Caco-2 (cell line): ENCODE measurements around the gene FURIN. TPM values are rescaled to one million over a fixed set of nuclear protein-coding genes. Genes with fewer than 3 reads are reported as not detected.

Experiments
- BruUV-seq: library from RNA; stranded (reverse); fragments of 400-500 nt; replicated peaks from 2 replicates; lab custom pipeline; 2021; lab: Mats Ljungman, UMichigan
- CTCF ChIA-PET: fragments of 300-600 bp; sonication (Branson Sonifier 250); formaldehyde crosslinking; loops from one replicate; lab custom pipeline; 2022; ENCODE audit warnings: antibody characterized with exemption; lab: Charles Lee
- POLR2A ChIA-PET: fragments of 300-600 bp; sonication (Branson Sonifier 250); formaldehyde crosslinking; loops from one replicate; lab custom pipeline; 2022; ENCODE audit warnings: antibody characterized with exemption; lab: Charles Lee
- DNase-seq, 2 experiments: peaks; one replicate each; pipeline versions ENCODE4 v3.0.0 to v3.0.0-alpha.2; 2020 to 2022
- H3K27me3 ChIP-seq: replicated peaks from 2 replicates; pipeline ENCODE4 v1.6.0; 2011; ENCODE audit warnings: low read length; ENCODE audit not compliant: control insufficient read depth, insufficient read depth
- H3K36me3 ChIP-seq: 2 replicates; pipeline ENCODE4 v1.5.1; 2011; ENCODE audit warnings: low read length; ENCODE audit not compliant: control insufficient read depth, insufficient read depth
- H3K4me1 ChIP-seq: fragments of 250-450 bp; sonication (Bioruptor Pico); 2 replicates; pipeline ENCODE4 v1.5.1; 2020; ENCODE audit warnings: mild to moderate bottlenecking
- H3K4me3 ChIP-seq: 2 replicates; pipeline ENCODE4 v1.5.1; 2011; ENCODE audit warnings: low read depth, mild to moderate bottlenecking, control low read depth, low read length
- H3K9me3 ChIP-seq: fragments of 250-450 bp; sonication (Bioruptor Pico); 2 replicates; pipeline ENCODE4 v1.5.1; 2020; ENCODE audit warnings: mild to moderate bottlenecking, moderate library complexity
- H3K27ac Mint-ChIP-seq: one replicate; pipeline ENCODE4 v1.8.0; 2022; ENCODE audit warnings: mixed read lengths; ENCODE audit not compliant: unreplicated experiment
- H3K27me3 Mint-ChIP-seq: one replicate; pipeline ENCODE4 v1.8.0; 2022; ENCODE audit warnings: mixed read lengths; ENCODE audit not compliant: insufficient read depth, unreplicated experiment
- H3K36me3 Mint-ChIP-seq: one replicate; pipeline ENCODE4 v1.8.0; 2022; ENCODE audit warnings: mild to moderate bottlenecking, mixed read lengths; ENCODE audit not compliant: insufficient read depth, unreplicated experiment
- H3K4me1 Mint-ChIP-seq: one replicate; pipeline ENCODE4 v1.8.0; 2022; ENCODE audit warnings: low read depth, mixed read lengths; ENCODE audit not compliant: unreplicated experiment
- H3K4me3 Mint-ChIP-seq: one replicate; pipeline ENCODE4 v1.8.0; 2022; ENCODE audit warnings: mild to moderate bottlenecking, moderate library complexity, mixed read lengths; ENCODE audit not compliant: unreplicated experiment
- H3K9me3 Mint-ChIP-seq: one replicate; pipeline ENCODE4 v1.8.0; 2022; ENCODE audit warnings: mixed read lengths; ENCODE audit not compliant: unreplicated experiment
- CTCF ChIP-seq, 2 experiments: fragments of 200-600 bp in 1 of 2; IDR thresholded peaks; 1 replicate in 1 of 2; 2 replicates in 1 of 2; pipeline versions ENCODE4 v1.5.1 to v1.8.0; 2011 to 2022; ENCODE audit warnings: antibody characterized with exemption in 1 of 2, control low read depth in 1 of 2, inconsistent platforms in 1 of 2, low read depth in 1 of 2, low read length in 1 of 2, mild to moderate bottlenecking in 1 of 2, moderate library complexity in 1 of 2; ENCODE audit not compliant: insufficient read depth in 1 of 2, severe bottlenecking in 1 of 2, unreplicated experiment in 1 of 2
- intact Hi-C: fragments of 100-400 bp; cut with micrococcal nuclease; formaldehyde crosslinking; loops from one replicate; pipeline ENCODE4 v1.10.0; 2022; ENCODE audit not compliant: unreplicated experiment
- total RNA-seq: library from RNA; stranded (reverse); gene quantifications from 2 replicates; pipeline ENCODE4 v1.2.3, GENCODE V29; 2022

FURIN gene
- total RNA-seq, 1 experiment from 2014 or later, result 43.0 TPM

- no peaks in the 10 kb centered on the region for H3K36me3 ChIP-seq
- no peaks in the 10 kb centered on the region for H3K9me3 Mint-ChIP-seq
- no peaks in the 10 kb centered on the region for H3K4me1 ChIP-seq
- H3K4me3 Mint-ChIP-seq, result no peak overlapping the region
- H3K4me1 Mint-ChIP-seq, result no peaks in the 10 kb centered on the region
- H3K27me3 ChIP-seq, result no peaks in the 10 kb centered on the region
- POLR2A ChIA-PET, result no interaction called here
- BruUV-seq, result no TSS peak
- H3K27ac Mint-ChIP-seq, result no peak overlapping the region
- intact Hi-C loops, result no loop called here
- no peaks in the 10 kb centered on the region for H3K9me3 ChIP-seq
- DNase-seq, result no peak
- no peak for TF ChIP-seq CTCF (IDR thresholded peaks at IDR 0.05; ENCODE audit: insufficient read depth in 1 of 2, low read depth in 1 of 2, low read length in 1 of 2, severe bottlenecking in 1 of 2, unreplicated experiment in 1 of 2)
- H3K27me3 Mint-ChIP-seq, result no peaks in the 10 kb centered on the region
- CTCF ChIA-PET, result no interaction called here
- H3K36me3 Mint-ChIP-seq, result no peaks in the 10 kb centered on the region
- H3K4me3 ChIP-seq, result no peak overlapping the region
Measured at GRCh38 chr15:90891346-90891949, 23.1 kb downstream of the FURIN start.

GRCh38 chr15:90892023-90892422, 23.6 kb downstream of the FURIN start:
- Histone ChIP-seq H3K9me3 (no peaks in the 10 kb centered on the region), H3K4me1 (no peaks in the 10 kb centered on the region), H3K4me3 (no peak overlapping the region), H3K36me3 (no peaks in the 10 kb centered on the region), H3K27me3 (no peaks in the 10 kb centered on the region)
- Mint-ChIP-seq H3K27me3 (no peaks in the 10 kb centered on the region), H3K4me3 (no peak overlapping the region), H3K27ac (no peak overlapping the region), H3K36me3 (no peaks in the 10 kb centered on the region), H3K9me3 (no peaks in the 10 kb centered on the region), H3K4me1 (no peaks in the 10 kb centered on the region)
- no peak for DNase-seq
- ChIA-PET CTCF (interaction anchor here (0.6 kb wide), 1 partner anchor 141 kb away, joined by 3 read pairs; no protein-coding TSS in a partner anchor), POLR2A (no interaction called here)
- no peak for TF ChIP-seq CTCF (IDR thresholded peaks at IDR 0.05; ENCODE audit: insufficient read depth in 1 of 2, low read depth in 1 of 2, low read length in 1 of 2, severe bottlenecking in 1 of 2, unreplicated experiment in 1 of 2)
- intact Hi-C loops, result no loop called here
- no TSS peak for BruUV-seq

- Mint-ChIP-seq H3K36me3 (no peaks in the 10 kb centered on the region), H3K27me3 (no peaks in the 10 kb centered on the region), H3K27ac (no peak overlapping the region), H3K9me3 (no peaks in the 10 kb centered on the region), H3K4me1 (no peaks in the 10 kb centered on the region), H3K4me3 (no peak overlapping the region)
- Histone ChIP-seq H3K27me3 (no peaks in the 10 kb centered on the region), H3K4me3 (no peak overlapping the region), H3K36me3 (no peaks in the 10 kb centered on the region), H3K4me1 (no peaks in the 10 kb centered on the region), H3K9me3 (no peaks in the 10 kb centered on the region)
- no peak for DNase-seq
- intact Hi-C loops, result no loop called here
- POLR2A ChIA-PET, result no interaction called here
- no peak for TF ChIP-seq CTCF (IDR thresholded peaks at IDR 0.05; ENCODE audit: insufficient read depth in 1 of 2, low read depth in 1 of 2, low read length in 1 of 2, severe bottlenecking in 1 of 2, unreplicated experiment in 1 of 2)
- CTCF ChIA-PET, result interaction anchor here (0.6 to 1.9 kb wide), 2 partner anchors 40 to 140 kb away, joined by 3 to 10 read pairs; partner anchors contain the start of gene HDDC3
- BruUV-seq, result no TSS peak
Measured at GRCh38 chr15:90892498-90893174, 24.2 kb downstream of the FURIN start.
